HepG2 (cell line): ENCODE data around the gene ANKRA2.

Experiments used
- EZH2 ChIP-seq: conservative IDR thresholded peaks from 2 replicates; pipeline ENCODE4 v1.6.1; 2012; ENCODE audit warnings: mild to moderate bottlenecking, low read depth, low read length, moderate library complexity
- FOXA3 ChIP-seq: IDR thresholded peaks from 2 replicates; pipeline ENCODE4 v1.6.1; 2016; ENCODE audit warnings: missing genetic modification reagents, missing compliant biosample characterization
- HOXA3 ChIP-seq: sonication (generic); formaldehyde crosslinking; IDR thresholded peaks from 2 replicates; pipeline ENCODE4 v1.5.0; 2020; ENCODE audit warnings: missing genetic modification reagents
- PITX1 ChIP-seq: sonication (generic); formaldehyde crosslinking; IDR thresholded peaks from 2 replicates; pipeline ENCODE4 v1.5.1; 2020; ENCODE audit warnings: mild to moderate bottlenecking, missing genetic modification reagents
- SMARCC2 ChIP-seq: fragments of 450-650 bp; IDR thresholded peaks from 2 replicates; pipeline ENCODE4 v1.6.1; 2017; ENCODE audit warnings: antibody characterized with exemption, mild to moderate bottlenecking
- ZFP62 ChIP-seq: sonication (generic); formaldehyde crosslinking; IDR thresholded peaks from 2 replicates; pipeline ENCODE4 v1.4.0; 2020; ENCODE audit warnings: missing genetic modification reagents

DNA sequence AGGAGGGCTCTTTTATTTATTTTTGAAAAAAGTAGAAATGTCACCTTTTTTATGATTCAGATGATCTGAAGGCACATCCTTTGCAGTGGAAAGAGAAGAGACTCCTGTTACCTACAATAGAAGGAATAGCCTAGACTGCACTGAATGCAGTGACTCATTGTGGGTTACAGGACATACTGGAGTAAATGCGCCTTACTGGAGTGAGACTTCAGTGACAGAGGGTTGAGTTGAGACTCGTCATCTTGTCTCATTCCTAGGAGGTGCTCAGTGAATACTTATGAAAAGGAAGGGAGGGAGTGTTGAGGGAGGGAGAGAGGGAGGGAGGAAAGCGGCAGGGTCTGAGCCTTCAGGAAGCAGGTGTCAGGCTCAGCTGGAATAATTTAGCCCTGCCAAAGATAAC, 25.2 kb downstream of the ANKRA2 start:
- no peak for TF ChIP-seq PITX1
- no peak for TF ChIP-seq ZFP62 (CRISPR knock-in tag)
- TF ChIP-seq SMARCC2 = no peak
- no peak for TF ChIP-seq HOXA3 (CRISPR knock-in tag)
- no peak for TF ChIP-seq EZH2
- no peak for TF ChIP-seq FOXA3 (CRISPR knock-in tag)
